ENCODE measurements around the gene NDST1. TPM values are rescaled to one million over a fixed set of nuclear protein-coding genes. Genes with fewer than 3 reads are reported as not detected.

NDST1 gene
- total RNA-seq, 1 donor from 2014 or later, result 228 TPM

- peak overlapping the region; percentile 46 for H3K27ac Mint-ChIP-seq (ENCODE audit: unreplicated experiment)
- H3K36me3 Mint-ChIP-seq (ENCODE audit: low read depth), result peaks cover 6% of the 10 kb centered on the region
- no peaks in the 10 kb centered on the region for H3K9me3 Mint-ChIP-seq (ENCODE audit: low read depth)
- H3K4me3 Mint-ChIP-seq (ENCODE audit: unreplicated experiment), result no peak overlapping the region
- DNase-seq (ENCODE audit: low spot score), result no peak
- peaks cover 86% of the 10 kb centered on the region for H3K4me1 Mint-ChIP-seq (ENCODE audit: low read depth)
- TF ChIP-seq, protein P1, sequence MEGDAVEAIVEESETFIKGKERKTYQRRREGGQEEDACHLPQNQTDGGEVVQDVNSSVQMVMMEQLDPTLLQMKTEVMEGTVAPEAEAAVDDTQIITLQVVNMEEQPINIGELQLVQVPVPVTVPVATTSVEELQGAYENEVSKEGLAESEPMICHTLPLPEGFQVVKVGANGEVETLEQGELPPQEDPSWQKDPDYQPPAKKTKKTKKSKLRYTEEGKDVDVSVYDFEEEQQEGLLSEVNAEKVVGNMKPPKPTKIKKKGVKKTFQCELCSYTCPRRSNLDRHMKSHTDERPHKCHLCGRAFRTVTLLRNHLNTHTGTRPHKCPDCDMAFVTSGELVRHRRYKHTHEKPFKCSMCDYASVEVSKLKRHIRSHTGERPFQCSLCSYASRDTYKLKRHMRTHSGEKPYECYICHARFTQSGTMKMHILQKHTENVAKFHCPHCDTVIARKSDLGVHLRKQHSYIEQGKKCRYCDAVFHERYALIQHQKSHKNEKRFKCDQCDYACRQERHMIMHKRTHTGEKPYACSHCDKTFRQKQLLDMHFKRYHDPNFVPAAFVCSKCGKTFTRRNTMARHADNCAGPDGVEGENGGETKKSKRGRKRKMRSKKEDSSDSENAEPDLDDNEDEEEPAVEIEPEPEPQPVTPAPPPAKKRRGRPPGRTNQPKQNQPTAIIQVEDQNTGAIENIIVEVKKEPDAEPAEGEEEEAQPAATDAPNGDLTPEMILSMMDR (IDR thresholded peaks at IDR 0.05), result no peak
- H3K27me3 Mint-ChIP-seq (ENCODE audit: low read depth), result no peaks in the 10 kb centered on the region
Measured at GRCh38 chr5:150606476-150606875, 98.5 kb downstream of the NDST1 start.

GRCh38 chr5:150607105-150607504 is 99.2 kb downstream of the NDST1 start:
- Mint-ChIP-seq H3K4me3 (ENCODE audit: unreplicated experiment) (no peak overlapping the region), H3K9me3 (ENCODE audit: low read depth) (no peaks in the 10 kb centered on the region), H3K4me1 (ENCODE audit: low read depth) (peaks cover 81% of the 10 kb centered on the region), H3K36me3 (ENCODE audit: low read depth) (peaks cover 8% of the 10 kb centered on the region), H3K27ac (ENCODE audit: unreplicated experiment) (no peak overlapping the region), H3K27me3 (ENCODE audit: low read depth) (no peaks in the 10 kb centered on the region)
- no peak for DNase-seq (ENCODE audit: low spot score)
- TF ChIP-seq, protein P1 (IDR thresholded peaks at IDR 0.05), result no peak

Other genes starting within 250 kb of the NDST1 start
- gene CAMK2A, start 218.4 kb upstream of the NDST1 start, total RNA-seq, result 0.24 TPM in 1 of 3 replicates, not detected in the others
- gene ARSI, start 205.2 kb upstream of the NDST1 start, total RNA-seq, result 1.9 to 2.4 TPM (median 2.4 TPM) in 3 replicates
- gene TCOF1, start 150.4 kb upstream of the NDST1 start, total RNA-seq, result 19.0 to 24.6 TPM (median 20.8 TPM) in 3 replicates
- gene CD74, start 95.2 kb upstream of the NDST1 start, total RNA-seq, result not detected in 3 replicates
- gene RPS14, start 58.4 kb upstream of the NDST1 start, total RNA-seq, result 1,092 to 1,234 TPM (median 1,121 TPM) in 3 replicates
- gene SYNPO, start 132.5 kb downstream of the NDST1 start, total RNA-seq, result 156 to 198 TPM (median 195 TPM) in 3 replicates
- 1.9 to 3.3 TPM (median 2.0 TPM) in 3 replicates for gene MYOZ3, start 153.1 kb downstream of the NDST1 start, total RNA-seq
- 34.7 to 39.7 TPM (median 36.0 TPM) in 3 replicates for gene RBM22, start 192.9 kb downstream of the NDST1 start, total RNA-seq

Data from chondrocyte (in vitro differentiated cells).